HCT116 (cell line): Measurements from ENCODE around the gene DCHS1. TPM values are rescaled to one million over a fixed set of nuclear protein-coding genes. Genes with fewer than 3 reads are reported as not detected.
"Not testable (repeated sequence)": the region's sequence is repeated elsewhere in the genome, so short reads cannot be mapped to it uniquely, and the experiment has no call there.

ENCODE experiments used
- ATAC-seq: fragments of 200-7000 bp; cut with Tn5 transposase; 2 replicates; pipeline ENCODE4 v1.9.1; 2020; ENCODE audit warnings: mild to moderate bottlenecking, moderate library complexity
- BruUV-seq: library from RNA; stranded (reverse); fragments of 400-500 nt; replicated peaks from 2 replicates; lab custom pipeline; 2021; lab: Mats Ljungman, UMichigan
- CTCF ChIA-PET: fragments of 300-600 bp; sonication (Branson Sonifier 250); formaldehyde crosslinking; loops from one replicate; lab custom pipeline; 2021; ENCODE audit warnings: antibody characterized with exemption; lab: Charles Lee
- POLR2A ChIA-PET: fragments of 300-600, 350-600 bp; sonication (Branson Sonifier 250); formaldehyde crosslinking; loops from one replicate; lab custom pipeline; 2021; ENCODE audit warnings: antibody characterized with exemption; lab: Charles Lee
- RAD21 ChIA-PET, 2 experiments: fragments of 300-600 bp; sonication (Branson Sonifier 250); formaldehyde crosslinking; loops; one replicate each; lab custom pipeline; 2023; ENCODE audit warnings: low total read pairs in 2 of 2; ENCODE audit not compliant: uncharacterized antibody in 2 of 2, unreplicated experiment in 2 of 2, low non-redundant PET in 1 of 2; lab: Charles Lee
- DNase-seq: peaks from one replicate; pipeline ENCODE4 v3.0.0-alpha.2; 2010; ENCODE audit warnings: low read depth, low spot score
- H2AFZ ChIP-seq: fragments of 200-600 bp; shearing (Covaris generic), sonication (generic); 2 replicates; pipeline ENCODE4 v1.6.1; 2017; ENCODE audit warnings: low read depth, mixed run types, mixed read lengths, antibody characterized with exemption, low read length; ENCODE audit not compliant: poor library complexity, severe bottlenecking
- H3K27ac ChIP-seq: 2 replicates; pipeline ENCODE4 v1.5.1; 2012; ENCODE audit warnings: low read depth, low read length
- H3K27me3 ChIP-seq: fragments of 200-600 bp; sonication (generic); 2 replicates; pipeline ENCODE4 v1.6.1; 2016; ENCODE audit warnings: mixed run types, low read length, mixed read lengths; ENCODE audit not compliant: insufficient read depth
- H3K36me3 ChIP-seq, 2 experiments: fragments of 200-500 bp in 1 of 2; fragments of 200-600 bp in 1 of 2; sonication (Bioruptor generic) in 1 of 2; sonication (generic) in 1 of 2; 2 replicates each; pipeline versions ENCODE4 v1.5.1 to v1.6.1; 2014 to 2016; ENCODE audit warnings: low read length in 2 of 2, inconsistent platforms in 1 of 2, mixed read lengths in 1 of 2, mixed run types in 1 of 2; ENCODE audit not compliant: insufficient read depth in 2 of 2, control insufficient read depth in 1 of 2
- H3K4me1 ChIP-seq, 2 experiments: fragments of 200-600 bp in 1 of 2; sonication (generic) in 1 of 2; 2 replicates each; pipeline versions ENCODE4 v1.5.1 to v1.6.1; 2012 to 2017; ENCODE audit warnings: low read length in 2 of 2, inconsistent platforms in 1 of 2, mild to moderate bottlenecking in 1 of 2, mixed read lengths in 1 of 2, mixed run types in 1 of 2, moderate library complexity in 1 of 2; ENCODE audit not compliant: insufficient read depth in 2 of 2, control insufficient read depth in 1 of 2
- H3K4me2 ChIP-seq: fragments of 200-600 bp; sonication (generic); 2 replicates; pipeline ENCODE4 v1.6.1; 2017; ENCODE audit warnings: mixed run types, low read length, mixed read lengths
- H3K4me3 ChIP-seq, 2 experiments: fragments of 200-600 bp in 1 of 2; sonication (generic) in 1 of 2; replicated peaks in 1 of 2; 2 replicates each; pipeline ENCODE4 v1.5.1; 2011 to 2016; ENCODE audit warnings: low read length in 2 of 2, control low read depth in 1 of 2, low read depth in 1 of 2, mild to moderate bottlenecking in 1 of 2, mixed read lengths in 1 of 2, mixed run types in 1 of 2
- H3K79me2 ChIP-seq: fragments of 200-600 bp; sonication (generic); 2 replicates; pipeline ENCODE4 v1.6.1; 2017; ENCODE audit warnings: mild to moderate bottlenecking, mixed run types, low read length, moderate library complexity, mixed read lengths; ENCODE audit not compliant: insufficient read depth
- H3K9ac ChIP-seq: fragments of 200-600 bp; sonication (generic); 2 replicates; pipeline ENCODE4 v1.6.1; 2016; ENCODE audit warnings: low read length, mixed read lengths
- H3K9me2 ChIP-seq: fragments of 200-600 bp; sonication (generic), shearing (Covaris generic); 2 replicates; pipeline ENCODE4 v1.6.1; 2017; ENCODE audit warnings: mixed run types, mild to moderate bottlenecking, moderate library complexity; ENCODE audit not compliant: insufficient read depth
- H3K9me3 ChIP-seq, 2 experiments: fragments of 200-500 bp in 1 of 2; fragments of 200-600 bp in 1 of 2; sonication (Bioruptor generic) in 1 of 2; sonication (generic) in 1 of 2; 2 replicates each; pipeline ENCODE4 v1.6.1; 2014 to 2017; ENCODE audit warnings: low read length in 2 of 2, mixed read lengths in 2 of 2, inconsistent platforms in 1 of 2, low read depth in 1 of 2, mild to moderate bottlenecking in 1 of 2, mixed run types in 1 of 2, moderate library complexity in 1 of 2; ENCODE audit not compliant: control insufficient read depth in 1 of 2, insufficient read depth in 1 of 2
- H4K20me1 ChIP-seq: fragments of 200-600 bp; sonication (generic), shearing (Covaris generic); 2 replicates; pipeline ENCODE4 v1.6.1; 2017; ENCODE audit warnings: mixed run types, mild to moderate bottlenecking, moderate library complexity; ENCODE audit not compliant: insufficient read depth
- CBX3 ChIP-seq: IDR thresholded peaks from 2 replicates; pipeline ENCODE4 v1.6.1; 2012; ENCODE audit warnings: low read depth
- CEBPB ChIP-seq: IDR thresholded peaks from 2 replicates; pipeline ENCODE4 v1.6.1; 2012; ENCODE audit warnings: low read depth
- CTCF ChIP-seq, 3 experiments: fragments of 200-600 bp in 1 of 3; sonication (generic) in 1 of 3; IDR thresholded peaks in 2 of 3; conservative IDR thresholded peaks in 1 of 3; 2 replicates each; pipeline ENCODE4 v1.5.1; 2012 to 2017; ENCODE audit warnings: low read depth in 2 of 3, low read length in 2 of 3, antibody characterized with exemption in 1 of 3, borderline replicate concordance in 1 of 3, control low read depth in 1 of 3, mild to moderate bottlenecking in 1 of 3, mixed read lengths in 1 of 3, mixed run types in 1 of 3, moderate library complexity in 1 of 3; ENCODE audit not compliant: insufficient read depth in 1 of 3
- FOSL1 ChIP-seq: IDR thresholded peaks from 2 replicates; pipeline ENCODE4 v1.6.1; 2012; ENCODE audit warnings: low read depth
- POLR2A ChIP-seq: IDR thresholded peaks from 2 replicates; pipeline ENCODE4 v1.7.0; 2011; ENCODE audit warnings: borderline replicate concordance; ENCODE audit not compliant: insufficient read depth, insufficient read length; ENCODE audit errors: extremely low read depth
- RAD21 ChIP-seq: IDR thresholded peaks from 2 replicates; pipeline ENCODE4 v1.6.1; 2012; ENCODE audit warnings: low read depth, mild to moderate bottlenecking
- ZBTB33 ChIP-seq: IDR thresholded peaks from 2 replicates; pipeline ENCODE4 v1.6.1; 2011; ENCODE audit warnings: mild to moderate bottlenecking, low read length, moderate library complexity; ENCODE audit not compliant: insufficient replicate concordance; ENCODE audit errors: extremely low read depth
- ZNF274 ChIP-seq: fragments of 200-500 bp; sonication (Bioruptor generic); IDR thresholded peaks from 2 replicates; pipeline ENCODE4 v1.6.1; 2014; ENCODE audit warnings: mild to moderate bottlenecking, low read depth, low read length, inconsistent platforms
- intact Hi-C: fragments of 100-400 bp; cut with micrococcal nuclease; formaldehyde crosslinking; loops from 2 replicates; pipeline ENCODE4 v1.10.0; 2022
- total RNA-seq: library from RNA; stranded (reverse); gene quantifications from one replicate; pipeline ENCODE4 v1.2.1, GENCODE V29; 2021; ENCODE audit not compliant: unreplicated experiment

DCHS1 gene
- total RNA-seq, 1 experiment from 2014 or later, result 0.30 TPM

- no peaks in the 10 kb centered on the region for H3K9me3 ChIP-seq
- H3K27ac ChIP-seq, result no peak overlapping the region
- no peak overlapping the region for H3K9ac ChIP-seq
- POLR2A ChIA-PET, result no interaction called here
- H3K4me1 ChIP-seq, result no peaks in the 10 kb centered on the region
- H2AFZ ChIP-seq, result no peak overlapping the region
- H3K27me3 ChIP-seq, result no peaks in the 10 kb centered on the region
- H3K79me2 ChIP-seq, result no peaks in the 10 kb centered on the region
- no peak for TF ChIP-seq ZNF274
- no peak for TF ChIP-seq ZBTB33
- TF ChIP-seq FOSL1, result no peak
- TF ChIP-seq CTCF (IDR thresholded peaks at IDR 0.05 in 2 of 3, conservative IDR thresholded peaks at IDR 0.05 in 1 of 3; ENCODE audit: borderline replicate concordance in 1 of 3, insufficient read depth in 1 of 3, low read depth in 2 of 3, low read length in 2 of 3), result peak; percentile 64 to 77 (median 74); a peak in 5 of 6 replicates
- no peak for TF ChIP-seq POLR2A
- peak; percentile 70; the same call in 1 of the 2 replicates for TF ChIP-seq CBX3
- peak; percentile 66 for TF ChIP-seq RAD21
- TF ChIP-seq CEBPB, result peak; percentile 94
- TF ChIP-seq, all 23 proteins: peak for 4
- no peaks in the 10 kb centered on the region for H3K36me3 ChIP-seq
- H3K9me2 ChIP-seq, result no peaks in the 10 kb centered on the region
- H4K20me1 ChIP-seq, result no peaks in the 10 kb centered on the region
- ATAC-seq, result peak; percentile 93
- intact Hi-C loops, result loop anchor here (1.0 kb wide), 1 partner anchor 54 kb away; no protein-coding TSS in a partner anchor
- no peak overlapping the region for H3K4me2 ChIP-seq
- no peak overlapping the region for H3K4me3 ChIP-seq
- CTCF ChIA-PET, result interaction anchor here (0.6 to 5.6 kb wide), 5 partner anchors 8 to 325 kb away, joined by 3 to 53 read pairs (median 4); partner anchors contain the start of gene MRPL17
- peak; percentile 24 for DNase-seq
- BruUV-seq, result no TSS peak
- RAD21 ChIA-PET, result no interaction called here
These were observed 47.8 kb upstream of the DCHS1 start for GRCh38 chr11:6703247-6704063.

GRCh38 chr11:6701955-6702354 is 46.3 kb upstream of the DCHS1 start:
- H3K27me3 ChIP-seq, H4K20me1 ChIP-seq, H3K9me2 ChIP-seq, H3K9me3 ChIP-seq, H3K79me2 ChIP-seq, H2AFZ ChIP-seq, H3K9ac ChIP-seq, H3K36me3 ChIP-seq, H3K4me3 ChIP-seq, H3K4me1 ChIP-seq, BruUV-seq, H3K27ac ChIP-seq, H3K4me2 ChIP-seq, DNase-seq, RAD21 ChIA-PET, ATAC-seq, POLR2A ChIA-PET, intact Hi-C loops: not testable (repeated sequence)
- CTCF ChIA-PET, result interaction anchor here (5.6 kb wide), 1 partner anchor 323 kb away, joined by 53 read pairs; no protein-coding TSS in a partner anchor
